ENCODE results near the gene PRKG1. TPM values are rescaled to one million over a fixed set of nuclear protein-coding genes. Genes with fewer than 3 reads are reported as not detected.
A peak's percentile ranks its signal among the peaks of the same experiment; 100 is the strongest.
"Not testable (repeated sequence)": the region's sequence is repeated elsewhere in the genome, so short reads cannot be mapped to it uniquely, and the experiment has no call there.

PRKG1 gene
- total RNA-seq, 1 donor from 2014 or later = 1.2 TPM

GRCh38 chr10:51679841-51680240, 605.6 kb downstream of the PRKG1 start:
- no peak for DNase-seq (ENCODE audit: low spot score)
- no peak for ATAC-seq

GRCh38 chr10:51683031-51683691, 608.9 kb downstream of the PRKG1 start:
- no peak for DNase-seq (ENCODE audit: low spot score)

DNA sequence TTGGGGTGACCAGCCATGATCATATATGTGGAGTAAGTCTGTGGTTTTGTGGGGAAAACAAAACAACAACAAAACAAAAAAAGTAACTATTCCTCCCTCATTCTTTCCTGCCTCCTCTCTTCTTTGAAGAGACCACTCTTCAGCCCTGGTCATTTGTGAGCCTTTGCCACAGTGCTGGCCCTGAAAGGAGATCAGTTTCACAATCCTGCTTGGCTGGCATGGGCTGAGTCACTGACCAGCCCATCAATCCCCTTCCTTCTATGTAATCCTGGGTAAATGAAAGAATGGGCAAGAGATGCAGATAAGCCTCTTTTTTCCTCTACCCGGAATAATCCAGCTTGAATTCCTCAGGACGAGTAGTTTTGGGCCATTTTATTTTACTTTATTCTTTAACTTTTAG, 611.5 kb downstream of the PRKG1 start:
- ATAC-seq (no peak), DNase-seq (ENCODE audit: low spot score) (no peak)

More at GRCh38 chr10:51683031-51683691, 608.9 kb downstream of the PRKG1 start:
- ATAC-seq = no peak

- ATAC-seq (no peak), DNase-seq (ENCODE audit: low spot score) (no peak)
These were observed 613.0 kb downstream of the PRKG1 start for GRCh38 chr10:51687296-51687695.

DNA sequence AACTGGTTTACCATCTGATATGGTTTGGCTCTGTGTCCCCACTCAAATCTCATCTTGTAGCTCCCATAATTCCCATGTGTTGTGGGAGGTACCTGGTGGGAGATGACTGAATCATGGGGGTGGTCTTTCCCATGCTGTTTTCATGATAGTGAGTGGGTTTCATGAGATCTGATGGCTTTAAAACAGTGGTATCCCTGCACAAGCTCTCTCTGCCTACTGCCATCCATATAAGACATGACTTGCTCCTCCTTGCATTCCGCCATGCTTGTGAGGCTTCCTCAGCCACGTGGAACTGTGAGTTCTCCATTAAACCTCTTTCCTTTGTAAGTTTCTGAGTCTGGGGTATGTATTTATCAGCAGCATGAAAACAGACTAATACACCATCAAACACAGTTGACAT, 614.5 kb downstream of the PRKG1 start:
- not testable (repeated sequence) for ATAC-seq; DNase-seq (ENCODE audit: low spot score)

DNA sequence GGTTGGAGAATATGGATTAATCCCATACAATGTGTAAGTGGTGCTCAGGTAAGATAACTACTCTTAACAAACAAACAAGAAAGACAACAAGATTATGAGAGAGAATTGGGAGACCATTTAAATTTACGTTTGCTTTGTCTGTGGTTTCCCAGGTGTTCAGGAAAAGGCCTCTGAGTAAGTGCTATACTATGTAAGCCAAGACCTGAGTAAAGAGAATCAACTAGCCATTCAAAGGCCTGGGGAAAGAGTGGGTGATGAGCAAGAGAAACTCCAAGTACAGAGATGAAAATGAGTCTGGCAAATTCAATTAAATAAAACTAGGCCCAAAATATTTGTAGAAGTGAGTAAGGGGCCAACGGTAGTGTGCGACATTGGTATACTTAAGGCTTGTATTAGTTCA, 615.2 kb downstream of the PRKG1 start:
- DNase-seq (ENCODE audit: low spot score) (no peak), ATAC-seq (no peak)

GRCh38 chr10:51691135-51691534, 616.8 kb downstream of the PRKG1 start:
- ATAC-seq (no peak), DNase-seq (ENCODE audit: low spot score) (no peak)

DNA sequence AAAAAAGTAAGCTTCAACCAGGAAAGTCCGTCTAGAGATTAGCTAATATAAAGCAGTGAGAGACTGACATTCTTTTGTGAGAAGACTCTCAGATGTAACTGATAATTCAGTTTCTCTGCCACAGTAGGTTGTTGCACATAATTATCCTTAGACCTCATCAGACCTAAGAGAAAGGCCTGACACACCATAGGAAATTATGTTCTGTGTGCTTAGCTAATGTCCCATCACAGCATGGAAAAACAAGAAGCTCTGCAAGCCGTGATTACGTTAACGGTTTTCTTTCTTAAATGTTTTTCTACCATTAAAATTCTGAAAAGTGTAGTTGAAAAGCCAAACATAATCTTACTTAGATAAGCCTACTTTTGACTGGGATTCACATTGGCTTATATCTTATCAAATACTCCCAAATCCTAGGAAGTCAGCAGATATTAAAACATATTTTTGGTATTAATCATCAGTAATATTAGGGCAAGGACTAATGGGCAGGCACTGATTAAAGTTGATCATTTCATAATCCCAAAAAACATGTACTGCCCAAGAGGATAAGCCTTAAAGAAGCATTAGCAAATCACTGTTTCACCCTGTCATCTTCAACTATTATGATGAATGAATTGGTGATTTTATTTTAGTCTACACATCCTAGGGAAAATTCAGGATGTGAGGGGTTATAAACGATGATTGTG, 619.9 kb downstream of the PRKG1 start:
- ATAC-seq (no peak), DNase-seq (ENCODE audit: low spot score) (no peak)

- DNase-seq (ENCODE audit: low spot score) = no peak
- ATAC-seq = no peak
These were observed 622.0 kb downstream of the PRKG1 start for GRCh38 chr10:51696251-51696650.

DNA sequence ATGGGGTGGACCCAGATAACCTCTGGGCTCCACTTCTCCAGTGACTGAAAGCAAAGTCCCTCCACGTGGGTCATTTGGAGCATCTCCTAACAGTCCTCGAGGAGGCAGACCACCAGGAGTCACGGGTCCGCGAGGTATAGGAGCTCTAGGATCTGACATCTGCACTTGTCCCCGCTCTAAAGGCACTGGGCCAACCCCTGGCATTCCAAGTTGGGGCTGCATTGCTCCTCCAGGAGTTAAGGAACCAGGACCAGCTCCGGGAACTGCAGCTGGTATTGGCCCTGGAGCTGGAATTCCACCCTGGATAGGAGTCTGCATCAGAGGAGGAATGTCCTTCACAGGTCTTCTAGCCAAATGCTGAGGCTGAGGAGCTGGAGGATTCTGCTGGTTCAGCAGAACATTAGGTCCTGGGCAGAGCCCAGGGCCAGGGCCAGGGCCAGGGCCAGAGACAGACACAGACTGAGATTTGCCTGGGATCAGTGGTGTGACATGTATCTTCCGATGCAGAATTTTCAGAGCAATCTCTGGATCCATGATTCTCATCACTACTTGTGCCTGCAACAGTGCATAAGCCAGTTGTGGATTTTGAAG, 624.3 kb downstream of the PRKG1 start:
- ATAC-seq (peak; percentile 8), DNase-seq (ENCODE audit: low spot score) (no peak)

GRCh38 chr10:51699145-51699474, 624.8 kb downstream of the PRKG1 start:
- peak; percentile 33 for ATAC-seq
- DNase-seq (ENCODE audit: low spot score) = no peak

DNA sequence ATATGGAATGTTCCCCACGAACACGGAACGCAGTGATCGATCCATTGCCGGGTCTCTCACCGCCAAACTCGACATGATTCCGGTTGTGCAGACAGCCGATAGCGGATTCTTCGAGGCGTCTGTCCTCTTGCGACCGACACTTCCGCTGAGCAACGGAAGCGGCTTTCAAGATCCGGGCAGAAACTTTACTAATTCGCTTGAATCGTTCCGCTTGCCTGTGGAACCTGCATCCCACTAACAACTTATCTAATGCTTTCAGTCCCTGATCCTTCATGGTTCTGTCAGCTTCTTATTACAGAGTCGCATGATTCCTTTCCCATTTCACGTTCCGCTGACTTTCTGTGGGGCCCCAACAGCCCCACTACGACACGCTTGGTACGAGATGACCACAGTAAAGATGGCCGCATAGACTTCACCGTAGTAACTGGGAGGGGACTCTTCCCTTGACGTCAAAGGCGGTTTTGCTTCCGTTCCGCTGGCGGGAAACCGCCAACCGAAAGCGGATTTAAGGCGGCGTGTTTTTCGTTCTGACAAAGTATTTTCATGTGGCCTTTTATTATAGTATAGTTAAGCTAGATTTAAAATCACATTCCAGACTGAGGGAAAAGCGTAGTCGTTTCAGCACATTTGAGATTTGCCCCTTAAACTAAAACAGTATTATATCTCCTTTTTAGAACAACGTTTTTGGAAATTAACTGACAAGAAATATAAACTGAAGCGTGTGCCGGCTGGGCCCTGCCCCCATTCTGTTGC, 625.4 kb downstream of the PRKG1 start, which contains the start of gene CSTF2T:
Gene CSTF2T (minus strand): TSS at position 121 of the 753 bp plus-strand sequence. CDS start 46 bp downstream, at position 75.
- peak; percentile 97 for ATAC-seq

DNA sequence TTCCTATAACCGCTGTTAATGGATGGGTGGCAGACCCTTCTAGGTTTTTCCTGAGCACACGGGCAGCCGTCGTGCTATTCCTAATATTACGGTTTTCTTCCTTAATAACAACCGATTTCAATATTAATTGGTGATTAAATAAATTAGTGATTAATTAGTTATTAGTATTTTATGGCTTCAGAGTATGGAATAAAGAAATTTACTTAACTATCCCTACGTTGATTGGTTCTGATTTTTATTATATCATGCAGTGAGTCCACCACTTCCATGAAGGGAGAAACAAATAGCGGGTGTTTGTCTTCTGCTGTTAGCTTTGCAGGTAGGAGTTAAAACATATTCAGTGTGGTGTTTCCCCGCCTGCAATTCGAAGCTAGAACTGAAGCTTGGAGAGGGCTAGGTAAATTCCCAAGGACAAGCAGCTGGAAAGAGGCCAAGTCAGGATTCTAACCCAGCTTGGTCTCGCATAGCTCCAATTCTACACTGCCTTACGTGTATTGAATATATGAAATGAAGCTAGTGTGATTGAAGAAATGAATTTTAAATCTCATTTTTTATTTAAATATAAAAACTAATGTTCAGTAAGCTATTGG, 626.0 kb downstream of the PRKG1 start:
- ATAC-seq (peak; percentile 11), DNase-seq (ENCODE audit: low spot score) (no peak)

More for the DNA sequence above, 625.4 kb downstream of the PRKG1 start, which contains the start of gene CSTF2T:
- DNase-seq (ENCODE audit: low spot score) = peak; percentile 91

DNA sequence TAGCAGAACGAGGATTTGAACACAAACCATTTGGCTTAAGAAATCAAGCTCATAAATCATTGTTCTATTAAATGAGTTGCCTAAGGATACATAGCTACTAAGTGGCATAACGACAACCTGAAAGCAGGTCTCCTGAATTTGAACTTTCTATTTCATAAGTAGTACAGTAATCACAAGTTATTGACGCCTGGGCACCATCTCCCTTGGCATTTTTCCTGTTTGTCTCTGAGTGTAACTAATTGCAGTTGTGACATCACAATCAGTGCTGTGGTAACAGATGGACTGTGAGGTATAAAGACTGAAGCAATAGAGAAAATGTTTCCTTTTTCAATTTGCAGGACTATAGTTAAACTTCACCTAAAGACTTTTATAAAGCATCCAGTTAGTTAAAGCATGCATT, 631.5 kb downstream of the PRKG1 start:
- ATAC-seq (no peak), DNase-seq (ENCODE audit: low spot score) (no peak)

DNA sequence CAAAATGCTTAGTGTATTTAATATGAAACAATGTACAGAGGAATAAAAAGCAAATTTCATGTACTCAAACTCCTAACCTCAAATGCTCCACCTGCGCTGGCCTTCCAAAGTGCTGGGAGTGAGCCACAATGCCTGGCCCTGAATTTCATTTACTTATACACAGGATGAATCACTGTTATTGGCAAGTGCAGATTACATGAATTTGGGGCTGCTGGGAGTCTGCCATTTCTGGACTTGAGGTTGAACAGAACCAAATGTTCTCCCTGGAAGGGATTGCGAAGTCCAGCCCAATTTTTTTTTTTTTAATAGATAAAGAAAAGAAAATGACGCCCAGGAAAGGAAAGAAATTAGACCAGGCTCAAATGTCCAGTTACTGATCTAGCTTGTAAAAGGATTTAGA, 631.9 kb downstream of the PRKG1 start:
- no peak for ATAC-seq
- DNase-seq (ENCODE audit: low spot score) = no peak

- no peak for DNase-seq (ENCODE audit: low spot score)
- no peak for ATAC-seq
These were observed 633.1 kb downstream of the PRKG1 start for GRCh38 chr10:51707392-51707791.

DNA sequence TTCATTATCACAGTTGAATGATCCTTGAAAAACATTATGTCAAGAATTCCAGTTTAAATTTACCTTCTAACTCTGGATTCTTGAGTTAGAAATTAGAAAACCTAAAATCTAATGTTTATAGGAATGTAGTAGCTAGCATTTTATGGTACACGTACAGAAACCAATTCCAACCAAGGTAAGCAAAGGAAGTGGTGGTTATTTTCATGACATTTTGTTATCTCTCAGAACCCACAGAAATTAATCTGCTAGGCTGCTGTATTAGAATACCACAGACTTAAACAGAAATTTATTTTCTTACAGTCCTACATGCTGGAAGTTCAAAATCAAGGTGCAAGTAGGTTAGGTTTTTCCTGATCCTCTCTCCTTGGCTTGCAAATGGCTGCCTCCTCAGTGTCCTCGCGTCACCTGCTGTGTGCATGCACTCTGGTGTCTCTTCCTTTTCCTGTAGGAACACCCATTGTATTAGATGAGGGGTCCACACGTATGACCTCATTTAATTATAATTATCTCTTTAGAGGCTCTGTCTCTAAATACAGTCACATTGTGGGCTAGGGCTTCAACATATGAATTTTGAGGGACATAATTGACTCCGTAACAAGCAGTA, 633.6 kb downstream of the PRKG1 start:
- no peak for DNase-seq (ENCODE audit: low spot score)
- no peak for ATAC-seq

- ATAC-seq (no peak), DNase-seq (ENCODE audit: low spot score) (no peak)
These were observed 634.3 kb downstream of the PRKG1 start for GRCh38 chr10:51708609-51709008.

GRCh38 chr10:51709324-51709972, 635.2 kb downstream of the PRKG1 start:
- no peak for DNase-seq (ENCODE audit: low spot score)
- ATAC-seq = no peak

- DNase-seq (ENCODE audit: low spot score) (no peak), ATAC-seq (no peak)
These were observed 637.2 kb downstream of the PRKG1 start for GRCh38 chr10:51711519-51711891.

Data from left lobe of liver (tissue), 2 donors.